GM12878 (cell line): ENCODE results near the gene COA3.

Experiments
- CTCF ChIP-seq, 3 experiments: IDR thresholded peaks in 2 of 3; conservative IDR thresholded peaks in 1 of 3; 2 replicates each; pipeline ENCODE4 v1.5.1; 2011; ENCODE audit warnings: low read depth in 3 of 3, low read length in 3 of 3, mild to moderate bottlenecking in 3 of 3, control low read depth in 2 of 3, moderate library complexity in 2 of 3, inconsistent platforms in 1 of 3, mixed read lengths in 1 of 3; ENCODE audit not compliant: control insufficient read depth in 2 of 3, insufficient read depth in 1 of 3; ENCODE audit errors: extremely low read depth in 1 of 3
- E2F8 ChIP-seq: fragments of 450-650 bp; IDR thresholded peaks from 2 replicates; pipeline ENCODE4 v1.6.1; 2018; ENCODE audit warnings: mild to moderate bottlenecking, low read depth, moderate library complexity; ENCODE audit not compliant: partially characterized antibody
- EZH2 ChIP-seq: IDR thresholded peaks from 2 replicates; pipeline ENCODE4 v1.6.1; 2012; ENCODE audit warnings: low read depth, mild to moderate bottlenecking, control low read depth, inconsistent platforms, low read length, borderline replicate concordance; ENCODE audit not compliant: control insufficient read depth
- HDGF ChIP-seq: fragments of 450-650 bp; IDR thresholded peaks from 2 replicates; pipeline ENCODE4 v1.6.1; 2016; ENCODE audit warnings: antibody characterized with exemption
- POLR2A ChIP-seq: IDR thresholded peaks from 2 replicates; pipeline ENCODE4 v1.6.1; 2011; ENCODE audit warnings: low read depth, mild to moderate bottlenecking, low read length
- REST ChIP-seq: IDR thresholded peaks from 2 replicates; pipeline ENCODE4 v1.6.1; 2012; ENCODE audit warnings: mild to moderate bottlenecking, low read depth, low read length

DNA sequence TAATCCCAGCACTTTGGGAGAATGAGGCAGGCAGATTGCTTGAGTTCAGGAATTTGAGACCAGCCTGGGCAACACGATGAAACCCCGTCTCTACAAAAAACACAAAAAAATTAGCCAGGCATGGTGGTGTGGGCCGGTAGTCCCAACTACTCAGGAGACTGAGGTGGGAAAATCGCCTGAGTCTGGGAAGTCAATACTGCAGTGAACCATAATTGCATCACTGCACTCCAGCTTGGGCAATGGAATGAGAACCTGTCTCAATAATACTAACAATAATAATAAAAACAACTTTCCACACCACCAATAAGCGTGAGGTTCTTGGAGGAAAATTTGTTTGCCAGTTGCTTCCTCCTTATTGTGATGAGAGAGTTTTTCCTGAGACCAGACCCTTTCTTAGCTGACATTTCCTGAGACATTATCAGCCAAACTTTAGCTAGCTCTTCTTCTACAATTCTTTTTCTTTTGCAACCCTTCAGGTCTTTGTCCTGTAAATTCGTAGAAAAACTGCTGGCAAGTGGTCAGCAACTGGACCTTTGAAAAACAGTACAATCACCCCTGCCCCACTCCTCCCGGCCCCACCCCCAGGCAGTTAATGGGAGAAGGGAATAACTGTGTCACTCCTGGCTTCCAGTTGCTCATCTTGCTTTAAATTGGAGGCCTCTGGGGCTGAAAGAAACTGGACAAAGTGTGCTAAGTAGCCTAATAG, 50.1 kb downstream of the COA3 start:
- TF ChIP-seq POLR2A = no peak
- no peak for TF ChIP-seq CTCF (IDR thresholded peaks at IDR 0.05 in 2 of 3, conservative IDR thresholded peaks at IDR 0.05 in 1 of 3; ENCODE audit: control insufficient read depth in 2 of 3, extremely low read depth in 1 of 3, insufficient read depth in 1 of 3, low read depth in 3 of 3, low read length in 3 of 3)
- TF ChIP-seq EZH2 = no peak
- TF ChIP-seq REST = no peak
- TF ChIP-seq HDGF = no peak
- no peak for TF ChIP-seq E2F8
